HG03280 (cell line): ENCODE data around the gene ZNF837.

Experiments
- ATAC-seq: cut with Tn5 transposase; IDR thresholded peaks from one replicate; pipeline ENCODE4 v1.9.1; 2021; ENCODE audit warnings: mild to moderate bottlenecking, moderate library complexity; ENCODE audit not compliant: unreplicated experiment

Gene ZNF837

DNA sequence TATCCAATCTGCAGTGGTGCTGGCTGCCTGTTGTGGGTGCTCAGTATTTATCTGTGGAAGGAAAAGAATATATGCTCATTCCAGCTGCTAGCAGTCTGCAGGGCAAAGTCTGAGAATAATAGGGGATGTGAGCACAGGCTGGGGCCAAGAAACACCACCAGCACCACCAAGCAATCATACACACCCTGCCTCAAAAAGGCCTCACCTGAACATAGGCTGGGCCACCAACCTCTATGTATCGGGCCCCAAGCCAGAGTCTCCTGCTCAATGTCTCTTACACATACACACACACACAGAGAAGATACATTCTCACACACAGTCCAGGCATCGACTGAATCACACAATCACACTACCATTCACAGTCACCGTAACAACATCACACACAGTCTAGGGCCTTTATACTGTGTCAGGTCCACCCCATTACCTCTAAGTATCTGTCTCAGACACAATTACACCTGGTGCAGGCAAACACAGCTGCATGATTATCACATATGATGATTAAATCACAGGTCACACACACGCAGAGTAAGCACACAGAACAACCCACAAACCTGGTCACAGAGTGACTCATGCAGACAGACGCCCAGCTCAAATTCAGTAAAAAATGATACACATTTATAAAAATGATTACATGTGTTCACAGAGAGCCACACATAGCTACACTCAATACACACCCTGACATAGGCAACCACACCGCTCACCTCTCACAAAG is 55.4 kb downstream of the ZNF837 start:
- no peak for ATAC-seq

- no peak for ATAC-seq
Observed at GRCh38 chr19:58319241-58319640, 61.6 kb downstream of the ZNF837 start.

DNA sequence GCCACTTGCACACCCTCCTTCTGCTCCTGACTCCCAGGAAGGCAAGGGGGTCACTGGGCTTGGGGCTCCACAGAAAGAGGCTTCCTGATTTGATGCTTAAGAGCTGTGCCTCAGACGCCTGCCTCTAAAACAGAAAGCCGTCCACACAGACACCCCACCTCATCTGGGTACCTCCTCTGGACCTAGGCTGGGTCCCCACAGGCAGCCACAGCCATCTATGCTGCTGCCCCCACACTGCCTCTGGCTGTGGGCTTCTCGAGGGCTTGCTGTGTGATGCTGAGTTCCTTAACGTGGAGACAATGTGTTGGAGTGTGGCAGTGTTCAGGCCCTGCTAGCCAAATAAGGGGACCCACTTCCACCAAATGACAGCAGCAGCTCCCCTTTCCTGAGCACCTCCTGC is 62.5 kb downstream of the ZNF837 start:
- no peak for ATAC-seq
